SK-N-SH (cell line): Measurements from ENCODE around the gene CGB7. TPM values are rescaled to one million over a fixed set of nuclear protein-coding genes. Genes with fewer than 3 reads are reported as not detected.

Source experiments
- CTCF ChIA-PET: fragments of 300-600, 350-600 bp; formaldehyde crosslinking; extraction: SDS; loops from one replicate; lab custom pipeline; 2021; lab: Yijun Ruan, JAX
- POLR2A ChIA-PET: fragments of 350-600 bp; sonication (Branson Sonifier 250); formaldehyde crosslinking; extraction: SDS; loops from one replicate; lab custom pipeline; 2020; ENCODE audit warnings: antibody characterized with exemption, inconsistent platforms; lab: Yijun Ruan, JAX
- DNase-seq: peaks from one replicate; pipeline ENCODE4 v3.0.0; 2012
- H2AFZ ChIP-seq: fragments of 200-600 bp; sonication (generic); 2 replicates; pipeline ENCODE4 v1.8.1; 2016; ENCODE audit warnings: antibody characterized with exemption, mild to moderate bottlenecking, low read depth
- H3F3A ChIP-seq: fragments of 200-600 bp; sonication (generic); replicated peaks from 2 replicates; pipeline ENCODE3; 2016; ENCODE audit warnings: antibody characterized with exemption, mild to moderate bottlenecking; ENCODE audit not compliant: insufficient read depth
- H3K27ac ChIP-seq, 2 experiments: fragments of 200-500 bp in 1 of 2; fragments of 200-600 bp in 1 of 2; sonication (Bioruptor generic) in 1 of 2; sonication (generic), shearing (Covaris generic) in 1 of 2; 2 replicates each; pipeline versions ENCODE4 v1.5.1 to v1.6.1; 2014 to 2016; ENCODE audit warnings: low read depth in 2 of 2, inconsistent platforms in 1 of 2, low read length in 1 of 2, mild to moderate bottlenecking in 1 of 2, mixed read lengths in 1 of 2
- H3K27me3 ChIP-seq: fragments of 200-600 bp; sonication (generic), shearing (Covaris generic); 2 replicates; pipeline ENCODE4 v1.6.1; 2016; ENCODE audit warnings: mixed run types; ENCODE audit not compliant: insufficient read depth
- H3K36me3 ChIP-seq, 2 experiments: fragments of 200-500 bp in 1 of 2; fragments of 200-600 bp in 1 of 2; sonication (Bioruptor generic) in 1 of 2; sonication (generic) in 1 of 2; replicated peaks in 1 of 2; 2 replicates each; pipeline versions ENCODE3 to v1.5.1; 2014 to 2016; ENCODE audit warnings: low read length in 1 of 2, mild to moderate bottlenecking in 1 of 2; ENCODE audit not compliant: insufficient read depth in 2 of 2, control insufficient read depth in 1 of 2
- H3K4me1 ChIP-seq, 2 experiments: fragments of 200-500 bp in 1 of 2; fragments of 200-600 bp in 1 of 2; sonication (Bioruptor generic) in 1 of 2; sonication (generic), shearing (Covaris generic) in 1 of 2; 2 replicates each; pipeline versions ENCODE4 v1.5.1 to v1.6.1; 2014 to 2016; ENCODE audit warnings: low read depth in 1 of 2, low read length in 1 of 2, mixed run types in 1 of 2; ENCODE audit not compliant: insufficient read depth in 2 of 2, control insufficient read depth in 1 of 2
- H3K4me2 ChIP-seq: fragments of 200-600 bp; sonication (generic), shearing (Covaris generic); 2 replicates; pipeline ENCODE4 v1.6.1; 2017; ENCODE audit warnings: mixed run types
- H3K4me3 ChIP-seq, 2 experiments: fragments of 200-500 bp in 1 of 2; fragments of 200-600 bp in 1 of 2; sonication (Bioruptor generic) in 1 of 2; sonication (generic), shearing (Covaris generic) in 1 of 2; 2 replicates each; pipeline versions ENCODE4 v1.5.1 to v1.8.1; 2014 to 2016; ENCODE audit warnings: low read depth in 2 of 2, inconsistent platforms in 1 of 2, low read length in 1 of 2, mild to moderate bottlenecking in 1 of 2, mixed read lengths in 1 of 2, moderate library complexity in 1 of 2
- H3K79me2 ChIP-seq: fragments of 200-600 bp; sonication (generic); 2 replicates; pipeline ENCODE4 v1.8.1; 2017; ENCODE audit warnings: mild to moderate bottlenecking; ENCODE audit not compliant: insufficient read depth
- H3K9ac ChIP-seq: fragments of 200-600 bp; sonication (generic); 2 replicates; pipeline ENCODE4 v1.6.1; 2017; ENCODE audit warnings: mixed run types
- H3K9me2 ChIP-seq: fragments of 200-600 bp; sonication (generic); 2 replicates; pipeline ENCODE4 v1.6.1; 2017; ENCODE audit warnings: mixed run types
- H3K9me3 ChIP-seq: fragments of 200-600 bp; sonication (generic); 2 replicates; pipeline ENCODE4 v1.6.1; 2017; ENCODE audit warnings: mixed run types, mild to moderate bottlenecking, moderate library complexity
- H4K20me1 ChIP-seq: fragments of 200-600 bp; sonication (generic); 2 replicates; pipeline ENCODE4 v1.6.1; 2017; ENCODE audit warnings: mild to moderate bottlenecking, mixed run types; ENCODE audit not compliant: insufficient read depth
- FOSL2 ChIP-seq: IDR thresholded peaks from 2 replicates; pipeline ENCODE4 v1.4.0; 2012; ENCODE audit warnings: low read depth, mild to moderate bottlenecking, moderate library complexity, borderline replicate concordance
- MXI1 ChIP-seq: IDR thresholded peaks from 2 replicates; pipeline ENCODE4 v1.6.1; 2012; ENCODE audit warnings: mild to moderate bottlenecking, low read depth, low read length, improper control_type of control experiment
- POLR2AphosphoS5 ChIP-seq: IDR thresholded peaks from 2 replicates; pipeline ENCODE4 v1.6.1; 2012; ENCODE audit warnings: low read depth, low read length
- RAD21 ChIP-seq: IDR thresholded peaks from 2 replicates; pipeline ENCODE4 v1.6.1; 2012; ENCODE audit warnings: mild to moderate bottlenecking, low read length
- RCOR1 ChIP-seq: fragments of 150-350 bp; IDR thresholded peaks from 2 replicates; pipeline ENCODE4 v1.6.1; 2017; ENCODE audit warnings: antibody characterized with exemption, low read length
- RXRA ChIP-seq: IDR thresholded peaks from 2 replicates; pipeline ENCODE4 v1.4.0; 2012; ENCODE audit warnings: low read depth, mild to moderate bottlenecking, borderline replicate concordance
- TAF1 ChIP-seq: IDR thresholded peaks from 2 replicates; pipeline ENCODE4 v1.6.1; 2012; ENCODE audit warnings: low read depth, mild to moderate bottlenecking, low read length, moderate library complexity, borderline replicate concordance
- TCF12 ChIP-seq: IDR thresholded peaks from 2 replicates; pipeline ENCODE4 v1.4.0; 2012
- TEAD4 ChIP-seq: IDR thresholded peaks from 2 replicates; pipeline ENCODE4 v1.4.0; 2012; ENCODE audit warnings: mild to moderate bottlenecking, borderline replicate concordance; ENCODE audit not compliant: insufficient read depth
- WGBS: methylation state at CpG from one replicate; pipeline ENCODE4 v1.1.6; 2017; ENCODE audit warnings: low lambda C conversion rate; 5-methylcytosine and 5-hydroxymethylcytosine counted together
- polyA plus RNA-seq, 3 experiments: library from polyadenylated mRNA; depleted of rRNA; stranded (reverse); fragments of >200 nt; gene quantifications; 2 replicates each; pipeline ENCODE4 v1.2.3, GENCODE V29; 2012
- TF ChIP-seq, protein P1 (sequence below): IDR thresholded peaks from 2 replicates; pipeline ENCODE4 v1.4.0; 2012; ENCODE audit warnings: low read depth
- TF ChIP-seq, protein P2 (sequence below): IDR thresholded peaks from 2 replicates; pipeline ENCODE4; 2012
- TF ChIP-seq, protein P3 (sequence below): IDR thresholded peaks from 2 replicates; pipeline ENCODE4 v1.4.0; 2012; ENCODE audit warnings: low read depth, borderline replicate concordance
- TF ChIP-seq, protein P4 (sequence below): fragments of 150-350 bp; IDR thresholded peaks from 2 replicates; pipeline ENCODE4 v1.6.1; 2017; ENCODE audit warnings: antibody characterized with exemption, low read length, low read depth, borderline replicate concordance
- TF ChIP-seq, protein P5 (sequence below): fragments of 200-600 bp; sonication (generic); IDR thresholded peaks from 2 replicates; pipeline ENCODE4 v1.6.1; 2017; ENCODE audit warnings: antibody characterized with exemption, mild to moderate bottlenecking, moderate library complexity

CGB7 gene
- polyA plus RNA-seq, 1 of the 3 experiments (the other 2 are of a cell fraction), result 2.0 TPM

DNA sequence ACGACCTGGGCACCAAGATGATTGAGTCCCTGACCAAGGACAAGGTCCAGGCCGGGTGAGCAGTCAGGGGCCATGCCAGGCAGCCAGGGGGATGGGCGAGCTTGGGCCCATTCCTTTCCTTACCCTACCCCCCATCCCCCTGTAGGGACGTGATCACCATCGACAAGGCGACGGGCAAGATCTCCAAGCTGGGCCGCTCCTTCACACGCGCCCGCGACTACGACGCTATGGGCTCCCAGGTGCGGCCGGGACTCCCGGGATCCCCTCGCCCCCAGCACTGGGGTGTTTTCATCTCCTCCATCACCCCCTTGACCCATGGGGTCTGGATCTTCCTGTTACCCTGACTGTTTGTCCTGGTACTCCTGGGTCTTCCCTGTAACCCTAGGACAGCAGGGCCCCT is 47.7 kb downstream of the CGB7 start:
- CTCF ChIA-PET, result interaction anchor here (0.6 to 8.6 kb wide), 5 partner anchors 8 to 224 kb away, joined by 3 to 68 read pairs (median 5); partner anchors contain the start of gene RUVBL2

DNA sequence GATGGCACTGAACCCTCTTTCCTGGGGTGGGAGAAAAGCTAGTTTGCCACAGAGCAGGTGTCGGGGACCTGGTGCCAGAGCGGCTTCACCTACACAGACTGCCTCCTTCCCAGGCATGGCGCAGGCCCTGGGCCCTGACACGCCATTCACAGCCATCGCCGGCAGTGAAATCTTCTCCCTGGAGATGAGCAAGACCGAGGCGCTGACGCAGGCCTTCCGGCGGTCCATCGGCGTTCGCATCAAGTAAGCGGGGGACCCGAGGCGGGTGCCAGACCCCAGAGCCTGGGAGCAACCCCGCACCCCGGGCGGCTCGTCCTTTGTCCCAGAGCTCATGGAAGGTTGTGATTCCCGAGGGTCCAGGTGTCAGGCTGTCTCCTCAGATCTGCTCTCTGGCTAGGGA is 50.6 kb downstream of the CGB7 start:
- TF ChIP-seq RXRA (no peak), RCOR1 (no peak), TEAD4 (no peak), POLR2AphosphoS5 (no peak)
- TF ChIP-seq, protein P1, sequence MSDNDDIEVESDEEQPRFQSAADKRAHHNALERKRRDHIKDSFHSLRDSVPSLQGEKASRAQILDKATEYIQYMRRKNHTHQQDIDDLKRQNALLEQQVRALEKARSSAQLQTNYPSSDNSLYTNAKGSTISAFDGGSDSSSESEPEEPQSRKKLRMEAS, result no peak
- TF ChIP-seq, protein P2, sequence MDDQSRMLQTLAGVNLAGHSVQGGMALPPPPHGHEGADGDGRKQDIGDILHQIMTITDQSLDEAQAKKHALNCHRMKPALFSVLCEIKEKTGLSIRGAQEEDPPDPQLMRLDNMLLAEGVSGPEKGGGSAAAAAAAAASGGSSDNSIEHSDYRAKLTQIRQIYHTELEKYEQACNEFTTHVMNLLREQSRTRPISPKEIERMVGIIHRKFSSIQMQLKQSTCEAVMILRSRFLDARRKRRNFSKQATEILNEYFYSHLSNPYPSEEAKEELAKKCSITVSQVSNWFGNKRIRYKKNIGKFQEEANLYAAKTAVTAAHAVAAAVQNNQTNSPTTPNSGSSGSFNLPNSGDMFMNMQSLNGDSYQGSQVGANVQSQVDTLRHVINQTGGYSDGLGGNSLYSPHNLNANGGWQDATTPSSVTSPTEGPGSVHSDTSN, result no peak
- Histone ChIP-seq H3K9me3 (no peaks in the 10 kb centered on the region), H3K36me3 (peaks cover 20 to 54% of the 10 kb centered on the region in 2 experiments), H3F3A (no peaks in the 10 kb centered on the region), H3K4me1 (no peaks in the 10 kb centered on the region), H3K4me2 (no peak overlapping the region), H3K9ac (no peak overlapping the region), H2AFZ (no peak overlapping the region), H4K20me1 (no peaks in the 10 kb centered on the region), H3K79me2 (peaks cover 9% of the 10 kb centered on the region; the same call in 1 of the 2 replicates), H3K9me2 (no peaks in the 10 kb centered on the region), H3K27me3 (no peaks in the 10 kb centered on the region), H3K27ac (no peak overlapping the region), H3K4me3 (no peak overlapping the region)
- POLR2A ChIA-PET, result no interaction called here
- WGBS, result 98% methylated on average over 9 of the region's 22 CpGs
- no peak for DNase-seq
- CTCF ChIA-PET, result interaction anchor here (1.4 to 8.6 kb wide), 4 partner anchors 7 to 37 kb away, joined by 4 to 68 read pairs (median 12); partner anchors contain the start of genes GYS1 and RUVBL2

More for the DNA sequence above, 47.7 kb downstream of the CGB7 start:
- H3K9ac ChIP-seq, result no peak overlapping the region
- 96% methylated on average over 17 of the region's 18 CpGs for WGBS
- H3K4me3 ChIP-seq, result no peak overlapping the region
- no peaks in the 10 kb centered on the region for H3K9me2 ChIP-seq
- H3K27ac ChIP-seq, result no peak overlapping the region
- H3K79me2 ChIP-seq, result no peaks in the 10 kb centered on the region
- POLR2A ChIA-PET, result interaction anchor here (1.2 to 2.4 kb wide), 2 partner anchors 8 to 10 kb away, joined by 7 read pairs; partner anchors contain the start of gene LHB
- peaks cover 9 to 59% of the 10 kb centered on the region in 2 experiments for H3K36me3 ChIP-seq
- no peaks in the 10 kb centered on the region for H3K27me3 ChIP-seq
- H3K4me1 ChIP-seq, result no peaks in the 10 kb centered on the region
- TF ChIP-seq TCF12 (no peak), POLR2AphosphoS5 (no peak), RXRA (no peak)
- no peaks in the 10 kb centered on the region for H4K20me1 ChIP-seq
- no peak for DNase-seq
- peaks cover 7% of the 10 kb centered on the region for H3F3A ChIP-seq
- no peak overlapping the region for H2AFZ ChIP-seq
- no peaks in the 10 kb centered on the region for H3K9me3 ChIP-seq
- no peak overlapping the region for H3K4me2 ChIP-seq

DNA sequence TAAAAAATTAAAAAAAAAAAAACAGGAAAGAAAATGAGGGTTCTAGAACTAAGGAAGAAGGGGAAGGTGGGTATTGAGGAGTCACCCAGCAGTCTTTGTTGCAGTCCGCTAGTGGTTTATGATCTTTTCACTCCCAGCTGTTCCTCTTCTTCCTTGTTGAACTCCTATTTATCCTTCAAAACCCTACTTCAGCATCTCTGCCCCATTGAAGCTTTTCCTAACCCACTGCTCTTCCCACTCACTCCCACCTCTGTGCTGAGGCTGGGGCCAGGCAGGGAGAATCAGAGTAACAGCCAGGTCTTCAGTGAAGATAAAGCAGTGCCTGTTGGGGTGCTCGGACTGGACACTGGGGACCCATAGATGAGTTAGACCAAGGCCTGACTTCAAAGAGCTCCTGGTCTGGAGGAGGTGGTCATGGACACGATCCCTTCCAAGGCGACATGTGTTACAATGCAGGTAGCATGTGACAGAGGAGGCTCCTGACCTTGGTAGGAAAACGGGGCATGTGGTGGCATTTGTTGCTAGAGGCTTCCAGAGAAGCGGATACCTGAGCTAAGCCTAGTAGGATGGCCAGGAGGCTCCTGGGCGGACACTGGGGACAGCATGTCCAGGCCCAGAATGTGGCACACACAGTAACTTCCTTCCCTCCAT is 52.5 kb downstream of the CGB7 start:
- ChIA-PET CTCF (interaction anchor here (0.7 to 2.9 kb wide), 5 partner anchors 12 to 98 kb away, joined by 3 to 14 read pairs (median 4); partner anchors contain the start of genes GYS1 and RUVBL2), POLR2A (no interaction called here)
- DNase-seq, result no peak
- no peaks in the 10 kb centered on the region for H3F3A ChIP-seq
- no peak overlapping the region for H3K9ac ChIP-seq
- H3K36me3 ChIP-seq, result peaks cover 20 to 42% of the 10 kb centered on the region in 2 experiments
- WGBS, result 95% methylated on average over 5 of the region's 7 CpGs
- no peak overlapping the region for H3K4me3 ChIP-seq
- H3K4me2 ChIP-seq, result no peak overlapping the region
- H4K20me1 ChIP-seq, result no peaks in the 10 kb centered on the region
- peaks cover 24% of the 10 kb centered on the region; the same call in 1 of the 2 replicates for H3K79me2 ChIP-seq
- H3K9me3 ChIP-seq, result no peaks in the 10 kb centered on the region
- no peak overlapping the region for H3K27ac ChIP-seq
- no peak overlapping the region for H2AFZ ChIP-seq
- H3K4me1 ChIP-seq, result no peaks in the 10 kb centered on the region
- no peaks in the 10 kb centered on the region for H3K27me3 ChIP-seq
- no peaks in the 10 kb centered on the region for H3K9me2 ChIP-seq
- no peak for TF ChIP-seq RAD21
- TF ChIP-seq MXI1, result no peak
- TF ChIP-seq FOSL2, result no peak
- TF ChIP-seq, protein P3, sequence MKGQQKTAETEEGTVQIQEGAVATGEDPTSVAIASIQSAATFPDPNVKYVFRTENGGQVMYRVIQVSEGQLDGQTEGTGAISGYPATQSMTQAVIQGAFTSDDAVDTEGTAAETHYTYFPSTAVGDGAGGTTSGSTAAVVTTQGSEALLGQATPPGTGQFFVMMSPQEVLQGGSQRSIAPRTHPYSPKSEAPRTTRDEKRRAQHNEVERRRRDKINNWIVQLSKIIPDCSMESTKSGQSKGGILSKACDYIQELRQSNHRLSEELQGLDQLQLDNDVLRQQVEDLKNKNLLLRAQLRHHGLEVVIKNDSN, result no peak
- no peak for TF ChIP-seq TAF1
- TF ChIP-seq, protein P1, result no peak
- TF ChIP-seq, protein P4, sequence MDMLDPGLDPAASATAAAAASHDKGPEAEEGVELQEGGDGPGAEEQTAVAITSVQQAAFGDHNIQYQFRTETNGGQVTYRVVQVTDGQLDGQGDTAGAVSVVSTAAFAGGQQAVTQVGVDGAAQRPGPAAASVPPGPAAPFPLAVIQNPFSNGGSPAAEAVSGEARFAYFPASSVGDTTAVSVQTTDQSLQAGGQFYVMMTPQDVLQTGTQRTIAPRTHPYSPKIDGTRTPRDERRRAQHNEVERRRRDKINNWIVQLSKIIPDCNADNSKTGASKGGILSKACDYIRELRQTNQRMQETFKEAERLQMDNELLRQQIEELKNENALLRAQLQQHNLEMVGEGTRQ, result no peak
- no peak for TF ChIP-seq TEAD4
- TF ChIP-seq, protein P5, sequence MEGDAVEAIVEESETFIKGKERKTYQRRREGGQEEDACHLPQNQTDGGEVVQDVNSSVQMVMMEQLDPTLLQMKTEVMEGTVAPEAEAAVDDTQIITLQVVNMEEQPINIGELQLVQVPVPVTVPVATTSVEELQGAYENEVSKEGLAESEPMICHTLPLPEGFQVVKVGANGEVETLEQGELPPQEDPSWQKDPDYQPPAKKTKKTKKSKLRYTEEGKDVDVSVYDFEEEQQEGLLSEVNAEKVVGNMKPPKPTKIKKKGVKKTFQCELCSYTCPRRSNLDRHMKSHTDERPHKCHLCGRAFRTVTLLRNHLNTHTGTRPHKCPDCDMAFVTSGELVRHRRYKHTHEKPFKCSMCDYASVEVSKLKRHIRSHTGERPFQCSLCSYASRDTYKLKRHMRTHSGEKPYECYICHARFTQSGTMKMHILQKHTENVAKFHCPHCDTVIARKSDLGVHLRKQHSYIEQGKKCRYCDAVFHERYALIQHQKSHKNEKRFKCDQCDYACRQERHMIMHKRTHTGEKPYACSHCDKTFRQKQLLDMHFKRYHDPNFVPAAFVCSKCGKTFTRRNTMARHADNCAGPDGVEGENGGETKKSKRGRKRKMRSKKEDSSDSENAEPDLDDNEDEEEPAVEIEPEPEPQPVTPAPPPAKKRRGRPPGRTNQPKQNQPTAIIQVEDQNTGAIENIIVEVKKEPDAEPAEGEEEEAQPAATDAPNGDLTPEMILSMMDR, result no peak
- TF ChIP-seq RCOR1, result no peak
